Measurements from ENCODE around the gene TRIP10.
"Not testable (repeated sequence)": the region's sequence is repeated elsewhere in the genome, so short reads cannot be mapped to it uniquely, and the experiment has no call there.

TRIP10 gene

DNA sequence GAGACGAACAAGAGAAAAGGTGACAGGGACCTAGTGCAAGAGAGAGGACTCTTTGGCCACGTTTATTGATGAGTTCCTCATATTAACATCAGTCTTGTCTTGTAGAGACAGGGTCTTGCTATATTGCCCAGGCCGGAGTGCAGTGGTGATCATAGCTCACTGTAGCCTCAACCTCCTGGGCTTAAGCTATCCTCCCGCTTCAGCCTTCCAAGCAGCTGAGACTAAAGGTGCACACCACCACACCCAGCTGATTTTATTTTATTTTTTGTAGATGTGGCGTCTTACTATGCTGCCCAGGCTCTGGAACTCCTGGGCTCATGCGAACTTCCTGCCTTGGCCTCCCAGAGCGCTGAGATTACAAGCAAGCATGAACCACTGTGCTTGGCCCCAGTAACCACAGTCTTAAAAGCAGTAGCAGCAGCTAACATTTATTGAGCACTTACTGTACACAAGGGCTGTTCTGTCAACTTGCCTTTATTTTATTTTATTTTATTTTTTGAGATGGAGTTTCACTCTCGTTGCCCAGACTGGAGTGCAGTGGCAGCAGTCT, 28.8 kb downstream of the TRIP10 start:
- DNase-seq (ENCODE audit: low spot score), result no peak
- TF ChIP-seq, protein P1, sequence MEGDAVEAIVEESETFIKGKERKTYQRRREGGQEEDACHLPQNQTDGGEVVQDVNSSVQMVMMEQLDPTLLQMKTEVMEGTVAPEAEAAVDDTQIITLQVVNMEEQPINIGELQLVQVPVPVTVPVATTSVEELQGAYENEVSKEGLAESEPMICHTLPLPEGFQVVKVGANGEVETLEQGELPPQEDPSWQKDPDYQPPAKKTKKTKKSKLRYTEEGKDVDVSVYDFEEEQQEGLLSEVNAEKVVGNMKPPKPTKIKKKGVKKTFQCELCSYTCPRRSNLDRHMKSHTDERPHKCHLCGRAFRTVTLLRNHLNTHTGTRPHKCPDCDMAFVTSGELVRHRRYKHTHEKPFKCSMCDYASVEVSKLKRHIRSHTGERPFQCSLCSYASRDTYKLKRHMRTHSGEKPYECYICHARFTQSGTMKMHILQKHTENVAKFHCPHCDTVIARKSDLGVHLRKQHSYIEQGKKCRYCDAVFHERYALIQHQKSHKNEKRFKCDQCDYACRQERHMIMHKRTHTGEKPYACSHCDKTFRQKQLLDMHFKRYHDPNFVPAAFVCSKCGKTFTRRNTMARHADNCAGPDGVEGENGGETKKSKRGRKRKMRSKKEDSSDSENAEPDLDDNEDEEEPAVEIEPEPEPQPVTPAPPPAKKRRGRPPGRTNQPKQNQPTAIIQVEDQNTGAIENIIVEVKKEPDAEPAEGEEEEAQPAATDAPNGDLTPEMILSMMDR (IDR thresholded peaks at IDR 0.05; ENCODE audit: extremely low read depth, missing control alignments), result no peak

- DNase-seq (ENCODE audit: low spot score), result no peak
- TF ChIP-seq, protein P1 (IDR thresholded peaks at IDR 0.05; ENCODE audit: extremely low read depth, missing control alignments), result no peak
Measured at GRCh38 chr19:6769006-6769619, 29.6 kb downstream of the TRIP10 start.

- DNase-seq (ENCODE audit: low spot score), result not testable (repeated sequence)
Measured at GRCh38 chr19:6771648-6772027, 32.2 kb downstream of the TRIP10 start.

- DNase-seq (ENCODE audit: low spot score), result peak; percentile 92
- TF ChIP-seq, protein P1 (IDR thresholded peaks at IDR 0.05; ENCODE audit: extremely low read depth, missing control alignments), result peak; percentile 57
Measured at GRCh38 chr19:6772028-6772865, 32.8 kb downstream of the TRIP10 start, which contains the start of gene VAV1. VAV1 (plus strand) TSS chr19:6772708; CDS start chr19:6772808, 100 bp downstream.

- DNase-seq (ENCODE audit: low spot score), result no peak
- TF ChIP-seq, protein P1 (IDR thresholded peaks at IDR 0.05; ENCODE audit: extremely low read depth, missing control alignments), result no peak
Measured at GRCh38 chr19:6772866-6773322, 33.4 kb downstream of the TRIP10 start.

- TF ChIP-seq, protein P1 (IDR thresholded peaks at IDR 0.05; ENCODE audit: extremely low read depth, missing control alignments), result no peak
- DNase-seq (ENCODE audit: low spot score), result peak; percentile 69
Measured at GRCh38 chr19:6773323-6773931, 33.9 kb downstream of the TRIP10 start.

DNA sequence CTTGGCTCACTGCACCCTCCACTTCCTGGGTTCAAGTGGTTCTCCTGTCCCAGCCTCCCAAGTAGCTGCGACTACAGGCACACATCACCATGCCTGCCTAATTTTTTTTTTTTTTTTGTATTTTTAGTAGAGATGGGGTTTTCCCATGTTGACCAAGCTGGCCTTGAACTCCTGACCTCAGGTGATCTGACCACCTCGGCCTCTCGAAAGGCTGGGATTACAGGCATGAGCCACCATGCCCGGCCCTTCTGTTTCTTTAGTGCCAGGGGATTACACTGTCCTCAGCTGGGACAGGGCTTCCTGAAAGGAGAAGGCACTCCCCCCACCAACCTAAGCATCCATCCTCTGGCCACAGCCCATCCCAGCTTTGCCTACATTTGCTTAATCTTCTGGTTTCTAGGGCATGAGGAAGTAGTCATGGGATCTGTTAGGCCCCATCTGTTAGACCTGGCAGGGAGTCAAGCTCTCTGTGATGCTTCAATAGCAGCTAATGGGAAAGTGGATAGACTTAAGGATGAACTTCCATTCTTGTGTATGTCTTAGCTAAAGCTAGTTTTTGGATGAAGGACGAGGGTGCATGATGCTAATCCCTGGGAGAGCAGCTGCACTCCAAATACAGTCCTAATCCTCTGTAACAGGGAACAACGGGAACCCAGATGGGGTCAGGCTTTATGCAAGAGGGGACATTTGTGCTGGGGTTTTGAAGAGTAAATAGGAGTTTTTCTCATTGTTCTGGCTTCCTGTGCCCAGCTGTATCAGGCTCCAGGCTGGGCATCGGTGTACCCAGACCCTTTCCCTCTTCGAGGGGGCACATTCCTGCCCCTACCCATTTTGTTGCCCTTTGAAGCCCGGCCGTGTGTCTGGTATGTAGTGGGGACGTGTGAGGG, 35.6 kb downstream of the TRIP10 start:
- no peak for DNase-seq (ENCODE audit: low spot score)
- TF ChIP-seq, protein P1 (IDR thresholded peaks at IDR 0.05; ENCODE audit: extremely low read depth, missing control alignments), result no peak

- not testable (repeated sequence) for DNase-seq (ENCODE audit: low spot score)
Measured at GRCh38 chr19:6776045-6776444, 36.6 kb downstream of the TRIP10 start.

Measured in GM20000 (cell line).